Astrocyte of the spinal cord (primary cell): ENCODE results near the gene DPP6.

ENCODE experiments used
- DNase-seq: peaks from one replicate; pipeline ENCODE4 v3.0.0; 2011; ENCODE audit warnings: low read depth, low spot score
- H3K4me3 ChIP-seq: 2 replicates; pipeline ENCODE4 v1.5.1; 2011; ENCODE audit warnings: low read depth, mild to moderate bottlenecking, low read length, moderate library complexity
- in situ Hi-C: cut with HindIII; loops from 2 replicates; pipeline ENCODE4 v1.10.0; 2017; ENCODE audit warnings: low sequenced_read_pairs
- TF ChIP-seq, protein P1 (sequence below): IDR thresholded peaks from 2 replicates; pipeline ENCODE4 v1.5.1; 2012; ENCODE audit warnings: low read depth, mild to moderate bottlenecking, low read length, inconsistent platforms

DPP6 gene

GRCh38 chr7:154336295-154336694, 284.1 kb downstream of the DPP6 start:
- no peak for DNase-seq
- in situ Hi-C loops = no loop called here
- TF ChIP-seq, protein P1, sequence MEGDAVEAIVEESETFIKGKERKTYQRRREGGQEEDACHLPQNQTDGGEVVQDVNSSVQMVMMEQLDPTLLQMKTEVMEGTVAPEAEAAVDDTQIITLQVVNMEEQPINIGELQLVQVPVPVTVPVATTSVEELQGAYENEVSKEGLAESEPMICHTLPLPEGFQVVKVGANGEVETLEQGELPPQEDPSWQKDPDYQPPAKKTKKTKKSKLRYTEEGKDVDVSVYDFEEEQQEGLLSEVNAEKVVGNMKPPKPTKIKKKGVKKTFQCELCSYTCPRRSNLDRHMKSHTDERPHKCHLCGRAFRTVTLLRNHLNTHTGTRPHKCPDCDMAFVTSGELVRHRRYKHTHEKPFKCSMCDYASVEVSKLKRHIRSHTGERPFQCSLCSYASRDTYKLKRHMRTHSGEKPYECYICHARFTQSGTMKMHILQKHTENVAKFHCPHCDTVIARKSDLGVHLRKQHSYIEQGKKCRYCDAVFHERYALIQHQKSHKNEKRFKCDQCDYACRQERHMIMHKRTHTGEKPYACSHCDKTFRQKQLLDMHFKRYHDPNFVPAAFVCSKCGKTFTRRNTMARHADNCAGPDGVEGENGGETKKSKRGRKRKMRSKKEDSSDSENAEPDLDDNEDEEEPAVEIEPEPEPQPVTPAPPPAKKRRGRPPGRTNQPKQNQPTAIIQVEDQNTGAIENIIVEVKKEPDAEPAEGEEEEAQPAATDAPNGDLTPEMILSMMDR = no peak
- H3K4me3 ChIP-seq = no peak overlapping the region

GRCh38 chr7:154338701-154339506, 286.7 kb downstream of the DPP6 start:
- TF ChIP-seq, protein P1 = no peak
- no peak for DNase-seq
- in situ Hi-C loops = no loop called here
- H3K4me3 ChIP-seq = no peak overlapping the region

- no peak for DNase-seq
- no peak overlapping the region for H3K4me3 ChIP-seq
- TF ChIP-seq, protein P1 = no peak
- in situ Hi-C loops = no loop called here
These were observed 290.9 kb downstream of the DPP6 start for GRCh38 chr7:154342971-154343633.

DNA sequence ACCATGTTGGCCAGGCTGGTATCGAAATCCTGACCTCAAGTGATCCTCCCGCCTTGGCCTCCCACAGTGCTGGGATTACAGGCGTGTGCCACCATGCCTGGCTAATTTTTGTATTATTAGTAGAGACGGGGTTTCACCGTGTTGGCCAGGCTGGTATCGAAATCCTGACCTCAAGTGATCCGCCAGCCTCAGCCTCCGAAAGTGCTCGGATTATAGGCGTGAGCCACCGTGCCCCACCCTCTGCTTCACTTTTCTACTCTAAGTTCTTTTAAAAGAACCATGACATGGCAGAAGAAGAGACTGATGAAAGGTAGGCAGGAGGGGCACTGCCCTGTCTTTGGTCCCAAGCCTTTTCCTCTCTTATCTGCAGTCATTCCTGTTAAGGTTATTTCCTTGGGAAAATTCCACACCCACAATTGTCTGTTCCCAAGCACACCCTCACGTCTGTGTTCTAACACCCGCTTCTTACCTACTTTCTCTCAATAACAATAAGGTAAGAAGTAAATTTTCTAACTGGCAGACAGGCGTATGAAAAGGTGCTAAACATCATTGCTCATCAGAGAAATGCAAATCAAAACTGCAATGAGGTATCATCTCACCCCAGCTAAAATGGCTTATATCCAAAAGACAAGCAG, 291.7 kb downstream of the DPP6 start:
- in situ Hi-C loops = no loop called here
- H3K4me3 ChIP-seq = no peak overlapping the region
- DNase-seq = no peak
- TF ChIP-seq, protein P1 = no peak

GRCh38 chr7:154345093-154345492, 292.9 kb downstream of the DPP6 start:
- TF ChIP-seq, protein P1 = no peak

DNA sequence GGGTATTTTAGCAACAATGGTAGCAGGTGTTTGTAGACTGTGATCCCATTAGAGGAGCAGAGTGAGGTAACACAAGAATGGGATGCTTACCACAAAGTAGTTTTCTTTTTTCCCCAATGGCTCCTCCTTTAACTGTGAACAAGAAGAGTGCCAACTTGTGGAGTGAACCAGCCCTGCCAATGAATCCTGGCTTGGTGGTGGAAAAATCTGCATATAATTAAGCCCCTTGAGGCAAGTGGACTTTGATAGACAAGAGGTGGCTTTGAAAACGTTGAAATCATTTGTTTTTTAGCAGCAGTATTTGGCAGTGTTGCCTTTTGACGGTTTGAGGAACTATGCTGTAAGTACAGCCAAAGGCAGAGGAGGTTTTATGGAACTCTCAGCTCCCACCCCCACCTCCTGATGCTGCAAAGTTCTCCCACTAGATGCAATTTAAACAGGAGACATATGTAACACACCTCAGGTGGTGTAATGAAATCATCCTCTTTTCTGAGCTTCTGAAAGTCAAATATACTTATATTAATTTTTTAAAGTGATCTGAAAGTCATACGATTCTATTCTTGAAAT, 295.6 kb downstream of the DPP6 start:
- DNase-seq = no peak

More at GRCh38 chr7:154345093-154345492, 292.9 kb downstream of the DPP6 start:
- in situ Hi-C loops = no loop called here
- DNase-seq = no peak
- no peak overlapping the region for H3K4me3 ChIP-seq

More for the DNA sequence above, 295.6 kb downstream of the DPP6 start:
- in situ Hi-C loops = no loop called here
- TF ChIP-seq, protein P1 = no peak
- H3K4me3 ChIP-seq = no peak overlapping the region
